NCI-H345 treated with DMSO at 0.1 percent for 48 hours (cell line): ENCODE results near the gene CITED2.
A peak's percentile ranks its signal among the peaks of the same experiment; 100 is the strongest.

Source experiments
- DNase-seq: peaks from one replicate; lab custom pipeline; 2025; ENCODE audit not compliant: unreplicated experiment; lab: John Stamatoyannopoulos, UW

The CITED2 gene

DNA sequence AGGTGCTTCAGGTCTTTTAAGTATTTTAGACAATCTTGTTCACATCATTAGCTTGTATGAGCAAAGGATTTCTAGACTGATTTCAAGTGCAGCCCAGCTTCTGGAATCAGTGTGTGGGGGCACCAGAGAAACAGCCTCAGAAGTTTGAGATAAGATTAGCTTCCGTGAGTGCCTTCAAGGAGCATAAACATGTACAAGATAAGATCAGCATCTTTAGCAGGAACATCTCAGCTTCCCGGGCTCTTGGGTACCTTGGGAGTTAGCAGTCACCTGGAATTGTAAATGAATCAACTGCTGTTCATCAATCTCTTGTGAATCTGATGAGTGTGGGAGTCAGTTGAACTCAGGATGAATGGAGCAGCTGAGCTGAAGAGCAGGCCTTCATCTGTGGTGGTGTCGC lies 12.0 kb upstream of the CITED2 start:
- DNase-seq = no peak

- DNase-seq = no peak
These were observed 6.9 kb upstream of the CITED2 start for GRCh38 chr6:139381216-139381865.

GRCh38 chr6:139380611-139381010 lies 6.2 kb upstream of the CITED2 start:
- no peak for DNase-seq

DNA sequence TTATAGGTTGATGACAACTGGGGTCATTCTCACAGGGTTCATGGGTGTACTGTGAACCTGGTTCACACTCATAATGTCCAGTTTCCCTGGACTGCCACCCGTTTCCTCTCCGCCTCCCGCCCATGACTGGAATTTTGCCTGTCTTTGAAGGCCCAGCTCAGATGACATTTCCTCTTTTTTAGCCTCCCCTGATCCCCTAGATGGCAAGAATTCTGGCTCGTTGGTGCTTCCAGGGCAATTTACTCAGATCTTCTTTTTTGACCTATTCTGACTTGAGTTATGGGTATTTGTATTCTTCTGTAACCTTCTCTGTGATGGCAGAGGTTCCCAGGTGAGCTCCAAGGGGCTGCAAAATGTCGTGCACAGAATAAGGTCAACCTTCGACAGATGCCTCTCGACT lies 5.7 kb upstream of the CITED2 start:
- no peak for DNase-seq

DNA sequence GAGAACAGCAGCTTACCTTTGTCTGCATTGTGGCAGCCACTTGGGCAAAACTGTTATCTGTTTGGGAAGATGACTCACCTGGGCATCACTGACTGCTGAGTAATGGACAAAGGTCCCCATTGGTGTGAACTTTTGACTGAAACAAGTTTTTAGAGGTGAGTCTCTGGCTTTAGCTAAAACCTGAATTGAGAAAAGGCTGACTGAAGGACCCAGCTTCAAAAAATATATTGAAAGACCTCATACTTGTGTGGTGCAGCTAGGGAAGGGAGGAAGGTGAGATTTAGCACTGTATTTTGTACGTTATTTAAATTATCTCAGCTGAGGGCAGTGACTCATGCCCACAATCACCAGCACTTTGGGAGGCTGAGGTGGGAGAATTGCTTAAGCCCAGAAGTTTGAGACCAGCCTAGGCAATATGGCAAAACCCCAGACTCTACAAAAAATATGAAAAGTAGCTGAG lies 4.5 kb upstream of the CITED2 start:
- DNase-seq = no peak

- no peak for DNase-seq
These were observed 3.8 kb upstream of the CITED2 start for GRCh38 chr6:139378226-139378625.

DNA sequence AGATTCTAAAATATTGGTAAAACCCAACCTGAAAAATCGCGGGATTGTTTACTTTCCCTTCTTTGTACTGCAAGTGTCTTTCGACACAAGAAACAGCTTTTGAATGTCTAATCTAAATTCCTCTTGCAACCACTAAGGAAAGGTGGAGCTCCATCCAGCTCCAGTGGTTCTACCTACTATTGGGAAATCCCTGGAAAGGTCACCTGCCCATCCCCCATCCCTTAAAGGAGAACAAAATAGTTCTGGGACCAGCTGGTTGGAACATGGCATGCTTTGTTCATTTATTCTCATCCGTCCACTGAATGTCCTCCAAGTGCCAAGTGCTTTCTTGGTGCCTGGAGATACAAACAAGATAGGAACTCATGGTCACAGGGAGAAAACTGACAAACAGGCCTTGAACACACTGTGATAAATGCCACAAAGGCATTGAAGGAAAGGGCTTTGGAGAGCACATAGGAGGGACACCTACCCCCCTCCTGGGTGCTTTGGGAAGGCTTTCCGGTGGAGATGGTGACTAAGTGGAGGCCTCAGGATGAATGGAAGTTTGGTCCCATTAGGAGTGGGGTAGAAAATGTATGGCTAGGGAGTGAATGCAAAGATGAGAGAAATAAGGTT lies 2.3 kb upstream of the CITED2 start:
- DNase-seq = no peak

GRCh38 chr6:139376017-139376330 lies 1.5 kb upstream of the CITED2 start:
- DNase-seq = no peak

GRCh38 chr6:139375226-139376016 lies 973 bp upstream of the CITED2 start:
- DNase-seq = peak; percentile 88

- no peak for DNase-seq
These were observed 506 bp downstream of the CITED2 start for GRCh38 chr6:139373928-139374356.

DNA sequence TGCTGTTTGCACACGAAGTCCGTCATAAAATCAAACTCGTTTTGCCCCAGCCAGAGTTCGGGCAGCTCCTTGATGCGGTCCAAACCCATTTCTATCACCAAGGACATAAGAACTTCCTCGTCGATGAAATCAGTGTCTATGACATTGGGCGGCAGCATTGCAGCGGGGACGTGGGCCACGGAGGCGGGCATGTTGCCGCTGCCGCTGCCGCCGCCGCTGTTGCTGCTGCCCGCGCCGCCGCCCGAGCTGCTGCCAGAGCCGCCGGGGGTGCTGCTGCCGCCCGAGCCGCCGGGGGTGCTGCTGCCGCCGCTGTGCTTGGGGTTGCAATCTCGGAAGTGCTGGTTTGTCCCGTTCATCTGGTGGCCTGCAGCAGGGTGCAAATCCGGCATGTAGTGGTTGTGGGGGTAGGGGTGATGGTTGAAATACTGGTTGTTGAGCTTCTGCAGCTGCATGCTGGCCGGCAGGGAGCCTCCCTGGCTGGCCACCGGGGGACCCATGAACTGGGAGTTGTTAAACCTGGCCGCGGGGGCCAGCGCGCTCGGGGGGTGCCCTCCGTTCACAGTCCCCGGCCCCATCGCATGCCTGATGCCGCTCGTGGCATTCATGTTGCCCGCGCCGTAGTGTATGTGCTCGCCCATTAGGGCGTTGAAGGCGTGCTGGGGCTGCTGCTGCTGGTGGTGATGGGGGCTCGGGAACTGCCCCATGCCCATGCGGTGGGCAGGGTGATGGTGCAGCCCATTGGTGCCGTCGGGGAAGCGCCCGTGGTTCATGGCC lies 1.1 kb downstream of the CITED2 start:
- peak; percentile 65 for DNase-seq

GRCh38 chr6:139372326-139373153 lies 1.9 kb downstream of the CITED2 start:
- peak; percentile 51 for DNase-seq

DNA sequence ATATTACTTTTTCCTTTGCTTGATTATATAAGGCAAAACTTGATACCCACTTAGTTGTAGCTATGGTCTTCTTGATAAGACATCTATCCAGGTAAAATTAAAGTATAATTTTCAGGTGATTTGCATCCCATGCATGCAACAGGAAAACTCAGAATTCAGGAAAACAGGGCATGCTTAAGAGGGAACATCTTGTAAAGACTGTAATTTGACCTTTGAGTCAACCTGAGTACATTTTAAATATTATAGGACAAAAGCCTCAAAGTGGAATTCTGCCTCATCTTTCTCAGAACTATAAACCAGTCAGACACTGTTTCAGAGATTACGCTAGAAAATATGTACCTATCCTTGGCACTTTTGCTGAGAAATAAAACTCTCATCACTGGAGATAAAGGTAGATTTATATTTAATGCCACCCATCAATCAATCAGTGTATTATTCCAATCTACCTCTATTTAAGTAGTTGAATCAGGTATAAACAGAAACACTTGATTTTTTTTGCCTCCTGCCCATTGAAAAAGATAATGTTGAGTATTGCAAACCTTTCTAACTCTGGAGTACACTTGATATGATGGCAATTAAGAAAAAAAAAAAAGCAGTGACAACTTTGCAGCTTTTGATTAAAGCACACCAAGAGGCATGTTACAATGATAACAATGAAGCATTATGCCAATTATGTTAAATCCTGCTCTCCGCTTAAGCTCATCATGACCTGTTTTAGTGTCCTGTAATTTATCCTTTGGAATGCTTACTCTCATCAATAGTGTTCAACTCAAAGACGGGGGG lies 2.8 kb downstream of the CITED2 start:
- DNase-seq = no peak

DNA sequence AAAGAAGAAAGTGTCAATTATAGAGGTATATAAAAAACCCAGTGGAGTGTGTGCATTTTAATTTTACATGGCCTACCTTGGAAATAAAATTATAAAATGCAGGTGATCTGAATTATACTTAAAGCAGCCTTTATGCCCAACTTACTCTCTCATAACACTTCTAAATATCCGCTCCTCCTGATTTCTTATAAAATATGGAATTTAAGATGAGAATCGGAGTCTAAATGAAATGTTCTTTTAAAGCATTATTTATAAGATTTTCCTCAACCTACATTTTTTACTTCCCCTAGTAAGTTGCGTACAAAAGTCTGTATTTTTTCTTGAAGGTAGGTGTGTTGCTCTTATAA lies 3.5 kb downstream of the CITED2 start:
- DNase-seq = no peak

DNA sequence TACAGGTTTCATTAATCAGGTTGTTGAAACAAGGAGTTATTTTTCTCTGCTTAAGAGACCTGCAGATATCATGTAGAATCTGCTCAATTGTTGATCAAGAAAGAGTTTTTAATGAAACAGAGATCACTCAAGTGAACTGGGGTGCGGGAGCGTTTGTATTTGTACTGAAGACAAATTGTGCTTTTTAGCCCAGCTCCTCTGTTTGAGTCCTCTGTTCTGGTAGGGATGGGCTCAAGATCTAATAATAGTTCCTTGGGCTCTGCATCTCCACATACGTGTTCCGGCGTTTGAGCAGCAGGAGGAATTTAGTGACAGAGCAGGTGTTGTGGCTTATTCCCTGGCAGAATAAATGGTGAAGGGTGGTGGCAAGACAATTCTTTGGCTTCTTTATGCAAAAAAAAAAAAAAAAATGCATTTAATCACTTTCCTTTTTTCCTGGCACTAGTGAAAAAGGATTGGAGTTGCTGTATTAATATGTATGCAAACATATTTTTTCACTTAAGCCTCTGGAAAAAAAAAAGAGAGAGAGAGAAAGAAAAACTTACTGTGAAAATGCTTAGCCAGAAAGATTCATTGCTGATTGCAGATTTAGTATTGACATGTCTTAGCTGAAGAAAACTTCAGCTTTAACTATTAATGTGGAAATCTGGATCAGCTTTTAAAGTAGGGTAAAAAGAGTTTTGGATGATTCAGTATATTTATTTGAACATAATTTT lies 4.0 kb downstream of the CITED2 start:
- DNase-seq = peak; percentile 60

GRCh38 chr6:139369568-139370282 lies 4.7 kb downstream of the CITED2 start:
- DNase-seq = peak; percentile 28

- DNase-seq = no peak
These were observed 5.4 kb downstream of the CITED2 start for GRCh38 chr6:139369068-139369467.

GRCh38 chr6:139368661-139369060 lies 5.8 kb downstream of the CITED2 start:
- no peak for DNase-seq
